Hepatocyte (in vitro differentiated cells): Measurements from ENCODE around the gene NPTX1.

Experiments
- EZH2phosphoT487 ChIP-seq: fragments of 200-600 bp; sonication (generic); IDR thresholded peaks from one replicate; pipeline ENCODE4 v1.6.1; 2018; ENCODE audit warnings: antibody characterized with exemption, mild to moderate bottlenecking, low read depth, moderate library complexity; ENCODE audit not compliant: unreplicated experiment, severe bottlenecking
- TF ChIP-seq, protein P1 (sequence below): fragments of 200-600 bp; sonication (generic); IDR thresholded peaks from 2 replicates; pipeline ENCODE4 v1.5.1; 2016; ENCODE audit warnings: antibody characterized with exemption, mild to moderate bottlenecking; ENCODE audit not compliant: poor library complexity

DNA sequence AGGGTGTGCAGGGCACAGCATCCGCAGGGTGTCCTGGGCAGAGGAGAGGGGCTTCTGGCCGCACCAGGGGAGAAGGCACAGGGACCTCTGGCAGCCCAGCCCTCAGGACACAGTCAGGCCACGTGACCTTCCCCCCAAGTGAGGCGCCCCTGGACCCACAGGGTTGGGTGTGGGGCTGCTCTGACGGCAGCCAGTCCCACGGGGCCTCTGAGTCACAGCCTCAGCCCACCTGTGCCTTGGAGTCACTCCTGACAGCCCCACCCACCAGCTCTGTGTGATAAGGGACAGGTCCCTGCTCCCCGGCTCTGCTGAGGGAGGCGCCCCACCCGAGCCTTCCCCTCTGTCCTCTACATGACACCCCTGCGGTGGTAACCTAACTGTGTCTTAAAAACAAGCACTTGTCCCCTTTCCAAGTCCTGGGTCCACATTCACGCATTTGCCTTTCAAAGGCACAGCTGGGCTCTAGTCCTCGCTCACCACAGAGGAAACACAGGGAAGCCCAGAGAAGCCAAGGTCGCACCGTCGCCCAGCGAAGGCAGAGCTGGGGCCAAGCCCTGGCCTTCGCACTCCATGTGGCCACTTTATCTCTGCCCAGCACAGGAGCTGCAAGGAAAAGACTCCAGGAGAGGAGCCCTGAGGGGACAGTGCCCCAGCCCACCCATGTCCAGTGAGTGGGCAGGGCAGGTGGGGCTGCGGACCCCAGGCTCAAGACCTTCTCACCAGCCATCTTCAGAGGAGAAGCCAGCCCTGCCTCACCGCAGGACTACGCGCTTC lies 5.1 kb upstream of the NPTX1 start:
- TF ChIP-seq, protein P1, sequence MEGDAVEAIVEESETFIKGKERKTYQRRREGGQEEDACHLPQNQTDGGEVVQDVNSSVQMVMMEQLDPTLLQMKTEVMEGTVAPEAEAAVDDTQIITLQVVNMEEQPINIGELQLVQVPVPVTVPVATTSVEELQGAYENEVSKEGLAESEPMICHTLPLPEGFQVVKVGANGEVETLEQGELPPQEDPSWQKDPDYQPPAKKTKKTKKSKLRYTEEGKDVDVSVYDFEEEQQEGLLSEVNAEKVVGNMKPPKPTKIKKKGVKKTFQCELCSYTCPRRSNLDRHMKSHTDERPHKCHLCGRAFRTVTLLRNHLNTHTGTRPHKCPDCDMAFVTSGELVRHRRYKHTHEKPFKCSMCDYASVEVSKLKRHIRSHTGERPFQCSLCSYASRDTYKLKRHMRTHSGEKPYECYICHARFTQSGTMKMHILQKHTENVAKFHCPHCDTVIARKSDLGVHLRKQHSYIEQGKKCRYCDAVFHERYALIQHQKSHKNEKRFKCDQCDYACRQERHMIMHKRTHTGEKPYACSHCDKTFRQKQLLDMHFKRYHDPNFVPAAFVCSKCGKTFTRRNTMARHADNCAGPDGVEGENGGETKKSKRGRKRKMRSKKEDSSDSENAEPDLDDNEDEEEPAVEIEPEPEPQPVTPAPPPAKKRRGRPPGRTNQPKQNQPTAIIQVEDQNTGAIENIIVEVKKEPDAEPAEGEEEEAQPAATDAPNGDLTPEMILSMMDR: no peak
- no peak for TF ChIP-seq EZH2phosphoT487
